GM18511 (cell line): ENCODE data around the gene ZNF709.
"Not testable (repeated sequence)": the region's sequence is repeated elsewhere in the genome, so short reads cannot be mapped to it uniquely, and the experiment has no call there.

Experiments
- ATAC-seq: cut with Tn5 transposase; IDR thresholded peaks from one replicate; pipeline ENCODE4 v1.9.1; 2021; ENCODE audit warnings: mild to moderate bottlenecking, moderate library complexity; ENCODE audit not compliant: unreplicated experiment

ZNF709 gene

GRCh38 chr19:12484371-12485051 is at the start of gene ZNF709:
Gene ZNF709 (minus strand): TSS chr19:12484816. CDS start chr19:12484657, 159 bp downstream.
- ATAC-seq = peak; percentile 97

GRCh38 chr19:12527034-12527836 is 42.6 kb upstream of the ZNF709 start:
- no peak for ATAC-seq

DNA sequence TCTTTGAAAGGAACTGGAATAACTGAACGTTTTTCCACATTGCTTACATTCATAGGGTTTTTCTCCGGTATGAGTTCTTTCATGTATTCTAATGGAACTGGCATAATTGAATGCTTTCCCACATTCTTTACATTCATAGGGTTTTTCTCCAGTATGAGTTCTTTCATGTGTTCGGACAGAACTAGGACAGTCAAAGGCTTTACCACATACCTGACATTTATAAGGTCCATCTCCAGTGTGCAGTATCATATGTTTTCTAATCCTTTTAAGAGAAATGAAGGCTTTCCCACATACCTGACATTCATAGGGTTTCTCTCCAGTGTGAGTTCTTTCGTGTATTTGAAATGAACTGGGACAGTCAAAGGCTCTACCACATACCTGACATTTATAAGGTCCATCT is 41.9 kb upstream of the ZNF709 start:
- ATAC-seq = no peak

- ATAC-seq = no peak
Observed at GRCh38 chr19:12521996-12522395, 37.4 kb upstream of the ZNF709 start.

DNA sequence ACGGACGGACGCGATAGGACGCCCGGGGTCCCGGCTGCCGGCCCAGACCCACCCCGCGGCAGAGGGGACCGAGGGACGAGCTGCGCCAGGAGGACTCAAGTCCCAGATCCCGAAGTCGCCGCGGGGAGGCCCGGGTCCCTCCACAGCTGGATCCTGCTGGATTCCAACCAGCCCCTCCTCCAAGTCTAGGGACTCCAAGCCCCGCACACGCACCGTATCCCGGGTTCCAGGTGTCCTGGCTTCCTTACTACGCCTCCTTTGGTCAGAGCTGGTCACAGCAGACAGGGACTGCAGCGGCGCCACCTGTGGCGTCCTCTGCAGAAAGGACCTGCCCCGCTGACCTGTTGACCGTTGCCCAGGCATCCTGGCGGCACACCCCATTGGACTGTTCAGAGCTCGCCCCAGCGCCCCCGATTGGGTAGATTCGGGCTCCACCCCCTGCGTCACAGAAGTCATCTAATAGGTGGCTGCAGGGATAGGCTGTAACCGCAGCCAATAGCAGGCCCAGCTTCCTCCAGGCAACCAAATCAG is 29.0 kb upstream of the ZNF709 start:
- no peak for ATAC-seq

DNA sequence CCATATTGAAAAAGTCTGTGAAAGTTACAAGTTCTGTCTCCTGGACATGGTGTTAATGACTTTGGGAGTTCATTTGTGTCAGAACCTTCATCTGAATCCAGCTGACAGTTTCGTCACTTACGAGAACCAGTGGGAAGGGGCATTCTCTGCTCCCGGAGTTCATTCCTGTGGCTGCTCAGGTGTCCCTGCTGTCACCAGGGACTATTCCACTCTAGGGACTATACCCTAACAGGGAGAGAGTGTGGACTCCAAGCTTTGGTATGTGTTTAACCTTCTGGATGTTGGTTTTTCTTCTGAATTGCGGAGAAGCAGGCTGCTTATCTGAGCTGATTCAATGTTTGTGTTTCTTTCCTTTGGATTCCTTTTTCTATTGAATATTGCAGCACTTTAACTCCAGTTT is 12.4 kb upstream of the ZNF709 start:
- no peak for ATAC-seq

GRCh38 chr19:12496480-12496879 is 11.9 kb upstream of the ZNF709 start:
- no peak for ATAC-seq

GRCh38 chr19:12495002-12495802 is 10.6 kb upstream of the ZNF709 start:
- peak; percentile 69 for ATAC-seq

DNA sequence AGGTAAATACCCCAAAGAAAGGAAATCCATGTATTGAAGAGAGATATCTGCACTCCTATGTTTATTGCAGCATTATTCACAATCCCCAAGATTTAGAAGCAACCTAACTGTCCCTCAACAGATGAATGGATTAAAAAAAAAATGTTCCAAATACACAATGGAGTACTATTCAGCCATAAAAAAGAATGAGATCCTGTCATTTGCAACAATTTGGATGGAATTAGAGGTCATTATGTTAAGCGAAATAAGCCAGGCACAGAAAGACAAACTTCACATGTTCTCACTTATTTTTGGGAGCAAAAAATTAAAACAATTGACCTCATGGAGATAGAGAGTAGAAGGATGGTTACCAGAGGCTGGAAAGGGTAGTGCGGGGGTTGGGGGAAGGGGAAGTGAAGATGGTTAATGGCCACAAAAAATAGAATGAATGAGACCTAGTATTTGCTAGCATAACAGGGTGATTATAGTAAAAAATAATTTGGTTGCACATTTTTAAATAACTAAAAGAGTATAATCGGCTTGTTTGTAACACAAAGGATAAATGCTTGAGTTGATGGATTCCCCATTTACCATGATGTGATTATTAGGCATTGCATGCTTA is 9.7 kb upstream of the ZNF709 start:
- no peak for ATAC-seq

DNA sequence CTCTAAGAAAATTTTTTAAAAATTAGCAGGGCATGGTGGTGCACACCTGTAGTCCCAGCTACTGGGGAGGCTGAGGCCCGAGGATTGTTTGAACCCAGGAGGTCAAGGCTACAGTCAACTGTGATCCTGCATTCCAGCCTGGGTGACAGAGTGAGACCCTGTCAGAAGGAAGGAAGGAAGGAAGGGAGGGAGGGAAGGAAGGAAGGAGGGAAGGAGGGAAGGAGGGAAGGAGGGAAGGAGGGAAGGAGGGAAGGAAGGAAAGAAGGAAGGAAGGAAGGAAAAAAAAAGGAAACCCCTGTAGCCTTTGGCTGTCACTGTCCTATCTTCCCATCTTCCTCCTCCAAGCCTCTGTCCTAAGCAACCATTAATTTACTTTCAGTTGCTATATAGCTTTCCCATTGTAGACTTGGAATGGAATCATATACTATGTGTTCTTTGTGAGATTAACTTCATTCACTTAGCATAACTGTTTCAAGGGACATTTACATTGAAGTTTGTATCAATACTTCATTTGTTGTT is 1.7 kb upstream of the ZNF709 start:
- not testable (repeated sequence) for ATAC-seq

DNA sequence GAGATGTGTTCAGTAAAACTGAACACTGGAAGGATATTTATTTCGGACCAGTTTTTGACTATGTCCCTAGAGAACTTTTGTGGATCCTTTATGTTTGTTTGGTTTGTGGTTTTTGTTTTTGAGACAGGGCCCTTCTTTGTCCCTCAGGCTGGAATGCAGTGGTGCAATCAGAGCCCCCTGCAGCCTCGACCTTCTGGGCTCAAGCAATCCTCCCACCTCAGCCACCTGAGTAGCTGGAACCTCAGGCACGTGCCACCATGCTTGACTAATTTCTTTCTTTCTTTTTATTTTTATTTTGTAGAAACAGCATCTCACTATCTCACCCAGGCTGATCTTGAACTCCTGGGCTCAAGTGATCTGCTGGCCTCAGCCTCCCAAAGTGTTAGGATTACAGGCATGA is 955 bp upstream of the ZNF709 start:
- no peak for ATAC-seq

DNA sequence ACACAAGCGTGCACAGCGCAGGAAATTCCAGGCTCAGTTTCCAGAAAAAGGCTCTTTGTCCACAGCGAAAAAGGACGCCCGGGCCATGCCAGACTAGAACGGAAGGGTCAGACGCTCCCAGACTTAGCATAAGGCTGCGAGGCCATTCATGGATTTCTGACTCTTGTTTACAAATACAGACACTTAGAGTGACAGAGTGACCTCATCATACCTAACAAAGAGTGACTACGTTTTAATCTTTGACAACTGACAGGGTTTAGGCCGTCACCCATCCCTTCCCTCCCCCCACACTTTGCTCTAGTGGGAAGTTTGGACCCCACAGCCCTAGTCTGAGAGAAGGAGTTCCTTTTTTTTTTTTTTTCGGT is 418 bp upstream of the ZNF709 start:
- peak; percentile 24 for ATAC-seq

DNA sequence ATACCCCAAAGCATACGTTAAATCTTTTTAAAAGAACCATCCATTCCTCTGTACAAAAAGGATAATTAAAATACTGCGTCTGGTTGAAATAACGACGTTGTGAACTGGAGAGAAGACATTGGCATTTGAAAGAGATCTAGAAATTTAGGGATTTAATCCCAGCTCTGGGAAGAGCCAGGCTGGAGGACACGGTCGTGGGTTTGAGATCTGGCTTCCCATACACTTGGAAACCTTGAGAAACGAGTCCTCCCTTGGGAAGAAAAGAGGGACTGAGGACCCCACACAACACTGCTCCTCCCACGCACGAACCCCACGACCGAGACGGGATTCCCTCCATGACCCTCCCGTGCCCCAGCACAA is 625 bp downstream of the ZNF709 start:
- ATAC-seq = no peak

DNA sequence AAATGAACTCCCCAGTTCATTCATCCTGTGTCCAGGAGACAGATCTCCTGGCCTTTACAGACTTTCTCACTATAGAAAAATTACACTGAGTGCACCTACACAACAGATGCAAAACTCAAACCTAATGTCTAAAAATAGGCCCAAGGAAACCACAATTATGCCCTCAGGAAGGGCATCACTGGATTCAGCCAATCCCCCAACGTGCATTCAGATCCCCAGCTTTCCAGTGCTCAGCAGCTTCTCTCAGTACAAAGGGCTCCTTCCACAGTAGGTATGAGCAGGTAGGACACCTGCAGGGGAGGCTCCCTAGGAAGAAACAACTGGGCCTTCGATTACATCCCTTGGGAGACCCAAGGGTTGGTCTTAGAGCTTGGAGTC is 2.1 kb downstream of the ZNF709 start:
- no peak for ATAC-seq

- ATAC-seq = no peak
Observed at GRCh38 chr19:12481781-12482508, 2.7 kb downstream of the ZNF709 start.

GRCh38 chr19:12478234-12478941 is 6.2 kb downstream of the ZNF709 start:
- ATAC-seq = no peak

- ATAC-seq = not testable (repeated sequence)
Observed at GRCh38 chr19:12467651-12468050, 17.0 kb downstream of the ZNF709 start.

DNA sequence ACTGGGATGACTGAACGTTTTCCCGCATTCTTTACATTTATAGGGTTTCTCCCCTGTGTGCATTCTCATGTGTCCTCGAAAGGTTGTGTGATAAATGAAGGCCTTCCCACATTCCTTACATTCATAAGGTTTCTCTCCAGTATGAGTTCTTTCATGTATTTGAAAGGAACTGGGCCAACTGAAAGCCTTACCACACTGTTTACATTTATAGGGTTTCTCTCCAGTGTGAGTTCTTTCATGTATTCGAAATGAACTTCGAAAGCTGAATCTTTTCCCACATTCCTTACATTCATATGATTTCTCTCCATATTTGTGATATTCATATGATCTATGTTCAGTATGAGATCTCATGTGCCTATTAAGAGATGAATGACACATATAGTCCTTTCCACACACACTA is 19.4 kb downstream of the ZNF709 start:
- ATAC-seq = no peak

- no peak for ATAC-seq
Observed at GRCh38 chr19:12464769-12465168, 19.8 kb downstream of the ZNF709 start.

DNA sequence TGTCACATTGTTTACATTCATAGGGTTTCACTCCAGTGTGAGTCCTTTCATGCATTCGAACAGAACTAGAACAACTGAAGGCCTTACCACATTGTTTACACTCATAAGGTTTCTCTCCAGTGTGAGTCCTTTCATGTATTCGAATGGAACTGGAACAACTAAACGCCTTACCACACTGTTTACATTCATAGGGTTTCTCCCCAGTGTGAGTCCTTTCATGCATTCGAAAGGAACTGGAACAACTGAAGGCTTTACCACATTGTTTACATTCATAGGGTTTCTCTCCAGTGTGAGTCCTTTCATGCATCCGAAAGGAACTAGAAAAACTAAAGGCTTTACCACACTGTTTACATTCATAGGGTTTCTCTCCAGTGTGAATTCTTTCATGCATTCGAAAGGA is 20.5 kb downstream of the ZNF709 start:
- not testable (repeated sequence) for ATAC-seq
